NCI-H2227 (cell line): Measurements from ENCODE around the gene PEAK1.
"Not testable (repeated sequence)": the region's sequence is repeated elsewhere in the genome, so short reads cannot be mapped to it uniquely, and the experiment has no call there.

Experiments
- DNase-seq: peaks from one replicate; lab custom pipeline; 2025; ENCODE audit not compliant: unreplicated experiment; lab: John Stamatoyannopoulos, UW

PEAK1 gene

DNA sequence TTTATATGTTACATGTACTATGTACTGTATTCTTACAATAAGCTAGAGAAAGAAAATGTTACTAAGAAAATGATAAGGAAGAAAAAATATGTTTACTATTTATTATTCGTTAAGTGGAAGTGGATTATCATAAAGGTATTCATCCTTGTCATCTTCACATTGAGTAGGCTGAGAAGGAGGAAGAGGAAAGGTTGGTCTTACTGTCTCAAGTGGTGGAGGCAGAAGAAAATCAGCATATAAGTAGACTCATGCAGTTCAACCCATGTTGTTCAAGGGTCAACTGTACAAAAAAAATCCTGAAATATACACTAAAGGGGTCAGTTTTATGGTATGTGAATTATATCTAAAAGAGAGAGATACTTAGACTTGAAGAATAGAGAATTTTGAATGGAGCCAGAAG lies 6.5 kb upstream of the PEAK1 start:
- no peak for DNase-seq

DNA sequence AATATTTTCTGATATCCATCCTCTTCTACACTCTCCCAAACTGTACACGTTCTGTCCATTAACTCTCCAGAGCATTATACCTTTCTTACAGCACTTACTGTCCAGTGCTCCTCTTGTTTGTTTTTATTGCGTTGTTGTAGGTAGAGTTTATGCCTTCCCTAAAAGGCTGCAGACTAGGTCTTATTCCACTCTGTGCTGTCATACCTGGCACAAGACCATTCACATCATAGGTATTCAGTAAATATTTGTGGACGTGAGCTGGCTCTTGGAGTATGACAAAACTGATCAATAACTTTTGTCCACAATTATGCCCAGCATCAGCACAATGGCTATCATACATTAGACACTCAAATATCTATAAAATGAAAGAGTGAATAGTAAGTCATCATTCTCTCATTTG lies 5.2 kb upstream of the PEAK1 start:
- no peak for DNase-seq

DNA sequence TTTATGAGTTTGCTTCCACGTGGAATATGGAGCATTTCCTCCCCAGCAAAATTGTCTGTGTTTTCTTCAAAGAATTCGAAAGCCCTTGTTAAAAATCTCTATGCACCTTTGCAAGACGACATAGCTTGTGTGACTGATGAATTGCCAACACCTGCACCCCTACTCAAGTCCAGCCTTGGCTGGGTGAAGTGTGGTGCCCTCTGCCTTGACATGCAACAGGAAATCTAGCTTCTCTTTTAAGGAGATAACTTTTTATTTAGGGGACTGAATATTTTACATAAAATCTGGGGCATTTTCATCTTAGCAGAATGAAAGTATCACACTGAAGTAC lies 1.4 kb upstream of the PEAK1 start:
- no peak for DNase-seq

DNA sequence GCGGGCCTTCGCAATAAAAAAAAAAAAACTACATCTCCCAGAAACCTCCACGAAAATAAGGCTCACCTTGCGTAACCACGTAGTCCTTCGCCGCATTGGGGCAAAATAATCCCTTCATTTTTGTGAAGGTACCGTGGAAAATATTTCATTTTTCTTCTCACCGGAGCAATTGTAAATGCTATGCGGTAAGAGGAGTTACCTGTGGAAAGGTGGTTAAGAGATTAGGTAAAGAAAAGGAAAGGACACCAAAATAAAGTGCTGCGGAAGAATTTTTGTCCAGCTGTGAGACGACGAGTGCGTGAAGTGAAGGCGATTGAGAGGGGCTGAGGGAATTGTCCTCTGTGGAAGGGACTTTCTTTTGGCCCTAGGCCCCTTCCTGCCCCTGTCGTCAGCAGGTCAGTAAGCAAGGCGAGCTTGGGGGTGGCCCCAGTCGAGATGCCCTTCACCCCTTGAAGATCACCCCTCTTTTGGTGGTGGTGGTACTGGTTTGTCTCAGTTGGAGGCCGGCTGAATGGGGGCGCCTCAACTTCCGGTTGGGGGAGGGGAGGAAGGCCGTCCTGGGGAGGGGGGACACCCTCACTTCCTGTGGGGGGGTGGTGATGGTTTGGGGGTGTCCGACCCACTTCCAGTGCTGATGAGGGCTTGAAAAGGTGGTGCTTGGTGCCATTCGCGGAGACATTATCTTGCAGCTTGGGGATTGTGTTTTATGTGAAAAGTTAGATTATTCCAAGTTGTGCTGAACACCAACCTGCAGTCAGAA lies 886 bp upstream of the PEAK1 start, which contains the start of gene HMG20A:
Gene HMG20A (plus strand): TSS at position 279 of the 760 bp plus-strand sequence. CDS start 37,520 bp downstream, outside the sequence.
- peak; percentile 82 for DNase-seq

DNA sequence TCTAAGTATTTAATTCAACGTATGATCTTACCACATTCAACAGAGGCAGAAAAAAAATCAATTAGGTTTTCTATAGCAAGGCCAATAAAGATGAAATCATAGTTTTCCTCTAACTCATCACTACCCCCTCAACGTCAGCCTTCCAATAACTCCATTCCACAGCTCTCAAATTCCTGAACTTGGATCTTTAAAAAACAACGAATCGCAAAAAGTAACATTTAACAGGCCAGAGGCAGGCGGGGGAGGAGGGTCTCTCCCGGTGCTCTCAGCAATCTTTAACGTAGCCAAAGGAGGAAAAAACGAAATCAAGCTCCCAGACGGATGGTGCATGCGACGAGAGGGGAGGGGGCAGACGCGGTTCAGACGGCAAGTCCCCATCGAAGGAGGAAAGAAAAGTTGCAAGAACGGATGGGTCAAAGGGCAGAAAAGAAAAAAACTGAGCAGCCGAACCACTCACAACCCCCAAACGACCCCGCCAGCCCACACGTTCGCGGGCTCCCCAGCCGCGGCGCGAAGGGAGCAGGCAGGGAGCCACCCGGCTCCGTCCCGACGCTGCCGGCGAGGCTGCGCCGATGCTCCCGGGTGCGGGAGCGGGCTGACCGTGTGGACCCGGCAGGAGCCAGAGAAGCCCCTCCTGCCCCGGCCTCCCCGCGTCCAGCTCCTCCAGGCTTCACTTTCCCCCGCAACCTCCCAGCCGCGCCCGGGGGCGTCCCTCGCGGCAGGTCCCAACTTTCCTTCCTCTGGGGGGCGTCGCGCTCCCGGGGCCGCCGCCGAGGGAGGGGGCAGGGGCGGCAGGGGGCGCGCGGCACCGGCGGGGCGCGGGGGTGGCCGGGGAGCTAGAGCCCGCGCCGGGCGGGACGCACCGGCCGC lies 703 bp downstream of the PEAK1 start:
- peak; percentile 49 for DNase-seq

DNA sequence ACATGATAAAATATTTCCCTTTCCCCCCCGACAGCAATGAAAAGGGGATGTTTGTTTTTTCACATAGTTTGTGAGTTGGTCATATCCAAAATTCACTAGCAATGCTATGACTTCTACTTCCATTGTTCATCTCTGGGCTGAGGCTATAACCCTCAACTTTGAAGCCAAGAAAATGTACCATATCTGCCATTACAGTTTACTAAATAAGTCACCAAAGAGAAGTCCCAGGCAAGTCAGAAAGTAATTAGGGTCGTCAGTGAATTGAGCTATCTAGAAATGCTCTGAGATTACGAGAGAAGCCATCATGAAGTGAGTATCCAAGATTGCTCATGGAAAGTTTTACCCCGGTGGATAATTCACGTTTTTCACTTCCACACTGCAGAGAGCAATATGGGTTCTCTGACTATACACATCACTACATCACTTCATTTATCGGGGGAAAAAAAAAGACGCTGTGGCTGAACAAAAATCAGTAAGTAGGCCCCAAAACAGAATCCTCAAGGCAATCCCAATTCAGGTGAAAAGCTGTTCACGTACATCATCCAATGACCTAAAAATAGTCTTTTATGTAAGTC lies 1.4 kb downstream of the PEAK1 start:
- no peak for DNase-seq

DNA sequence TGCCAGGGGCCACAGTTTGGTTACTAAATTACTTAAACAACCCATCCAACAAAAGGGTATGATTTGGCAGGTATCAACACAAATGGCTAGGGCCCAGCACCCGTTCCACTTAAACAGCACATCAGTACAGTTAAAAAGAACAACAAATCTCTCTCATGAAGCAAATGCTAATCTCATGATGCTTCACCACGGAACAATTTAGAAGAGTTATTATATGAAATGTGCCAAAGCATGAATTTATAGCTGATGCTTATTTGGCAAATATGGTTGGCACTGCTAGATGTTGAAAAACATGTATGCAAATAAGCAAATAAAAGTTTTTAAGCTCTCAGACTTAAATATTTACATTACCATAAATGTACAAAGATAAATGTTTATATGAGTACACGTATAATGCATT lies 2.3 kb downstream of the PEAK1 start:
- no peak for DNase-seq

DNA sequence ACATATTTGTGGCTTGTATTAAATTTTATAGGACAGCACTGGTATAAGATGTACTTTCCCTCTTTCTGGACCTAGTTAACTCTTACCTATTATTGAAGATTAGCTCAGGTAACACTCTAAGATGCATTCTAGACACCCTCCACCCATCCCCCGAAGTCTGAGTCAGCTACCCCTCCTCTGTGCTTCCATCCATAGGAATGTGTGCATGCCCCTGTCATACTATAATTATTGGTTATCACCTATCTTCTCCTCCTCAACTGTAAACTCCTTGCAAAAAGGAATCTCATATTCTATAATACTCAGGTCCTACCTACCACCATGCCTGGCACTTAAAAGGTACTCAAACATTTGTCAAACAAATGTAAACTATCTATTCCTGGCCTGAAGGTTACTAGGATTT lies 3.0 kb downstream of the PEAK1 start:
- DNase-seq: no peak

DNA sequence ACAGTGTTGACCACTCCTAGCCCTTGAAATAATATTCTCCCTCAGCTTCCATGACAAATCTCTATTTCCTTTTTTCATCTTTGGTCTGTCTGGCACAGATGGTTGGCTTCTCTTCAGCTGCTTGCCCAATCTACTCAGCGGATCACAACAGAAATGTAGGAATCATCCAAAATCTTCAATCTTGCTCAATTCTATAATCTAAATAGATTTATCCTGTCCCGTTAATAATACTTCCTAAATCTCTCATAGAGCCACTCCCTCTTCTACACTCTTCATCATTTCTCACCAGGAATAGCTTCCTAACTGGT lies 3.8 kb downstream of the PEAK1 start:
- no peak for DNase-seq

DNA sequence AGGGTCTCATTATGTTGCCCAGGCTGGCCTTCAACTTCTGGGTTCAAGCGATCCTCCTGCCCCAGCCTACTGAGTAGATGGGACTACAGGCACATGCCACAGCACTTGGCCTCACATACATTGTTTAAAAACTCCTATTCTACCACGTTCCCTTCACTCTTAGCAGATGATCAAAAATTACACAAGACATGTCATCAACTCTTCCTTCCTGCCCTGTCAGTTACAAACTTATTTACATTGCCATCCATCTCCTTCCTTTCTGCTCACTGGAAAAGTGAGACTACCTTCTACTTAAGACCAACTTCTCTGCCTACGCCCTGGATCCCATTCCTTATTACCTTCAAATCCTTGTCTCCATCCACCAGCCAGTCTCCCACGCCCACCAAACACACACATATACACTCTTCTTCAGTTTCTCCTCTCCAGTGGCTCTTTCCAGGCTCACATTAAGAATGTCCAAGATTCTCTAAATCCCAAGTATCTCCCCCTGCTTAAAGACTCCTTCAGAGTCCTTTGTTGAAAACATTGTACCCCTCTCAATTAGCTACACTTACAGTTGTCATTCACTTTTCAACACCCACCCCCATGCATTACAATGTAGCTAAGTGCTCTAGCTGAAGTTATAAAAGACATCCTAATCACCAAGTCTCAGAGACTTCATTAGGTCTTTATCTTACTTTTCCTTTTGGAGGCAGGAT lies 4.3 kb downstream of the PEAK1 start:
- DNase-seq: no peak

DNA sequence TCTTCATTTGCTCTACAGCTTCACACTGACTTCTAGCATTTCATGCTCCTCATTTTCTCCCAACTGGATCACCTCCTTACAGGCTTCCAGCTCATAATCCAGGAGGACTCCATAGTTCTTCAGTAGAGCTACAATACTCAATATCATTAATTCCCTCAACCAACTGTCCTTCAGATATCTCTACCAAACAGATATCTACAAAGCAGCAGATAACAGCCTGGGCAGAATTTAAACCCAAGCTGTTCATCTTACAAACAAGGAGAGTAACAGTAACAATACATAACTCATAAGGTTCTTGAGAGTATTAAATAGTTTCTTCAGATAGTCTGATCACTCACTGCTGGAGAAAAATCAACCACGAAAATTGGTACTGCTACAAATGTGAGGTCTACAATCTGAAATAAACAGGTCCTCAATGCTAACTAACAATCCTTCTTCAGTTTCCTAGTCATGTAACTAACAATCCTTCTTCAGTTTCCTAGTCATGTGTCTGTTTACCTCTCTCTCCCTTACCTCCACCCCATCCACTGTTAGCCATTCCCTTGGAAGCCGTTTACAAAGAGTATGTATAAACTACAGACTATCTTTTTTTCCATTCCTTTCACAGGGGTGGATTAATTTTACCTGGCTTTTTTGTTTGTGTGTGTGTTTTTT lies 5.0 kb downstream of the PEAK1 start:
- no peak for DNase-seq

DNA sequence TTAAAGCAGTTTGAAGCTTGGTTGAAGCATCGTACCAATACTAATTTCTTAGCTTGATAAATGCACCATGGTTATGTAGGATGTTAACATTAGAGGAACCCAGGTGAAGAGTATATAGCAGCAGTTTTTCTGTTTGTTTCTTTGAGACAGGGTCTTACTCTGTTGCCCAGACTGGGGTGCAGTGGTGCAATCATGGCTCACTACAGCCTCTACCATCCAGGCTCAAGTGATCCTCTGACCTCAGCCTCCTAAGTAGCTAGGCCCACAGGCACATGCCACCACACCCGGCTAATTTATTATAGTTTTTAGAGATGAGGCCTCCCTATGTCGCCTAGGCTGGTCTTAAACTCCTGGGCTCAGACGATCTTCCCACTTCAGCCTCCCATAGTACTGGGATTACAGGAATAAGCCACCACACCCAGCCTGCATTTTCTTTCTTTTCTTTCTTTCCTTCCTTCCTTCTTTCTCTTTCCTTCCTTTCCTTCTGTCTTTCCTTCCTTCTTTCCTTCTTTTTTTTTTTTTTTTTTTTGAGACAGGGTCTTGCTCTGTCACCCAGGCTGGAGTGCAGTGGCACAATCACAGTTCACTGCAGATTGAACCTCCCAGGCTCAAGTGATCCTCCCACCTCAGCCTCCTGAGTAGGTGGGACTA lies 6.1 kb downstream of the PEAK1 start:
- DNase-seq: no peak

DNA sequence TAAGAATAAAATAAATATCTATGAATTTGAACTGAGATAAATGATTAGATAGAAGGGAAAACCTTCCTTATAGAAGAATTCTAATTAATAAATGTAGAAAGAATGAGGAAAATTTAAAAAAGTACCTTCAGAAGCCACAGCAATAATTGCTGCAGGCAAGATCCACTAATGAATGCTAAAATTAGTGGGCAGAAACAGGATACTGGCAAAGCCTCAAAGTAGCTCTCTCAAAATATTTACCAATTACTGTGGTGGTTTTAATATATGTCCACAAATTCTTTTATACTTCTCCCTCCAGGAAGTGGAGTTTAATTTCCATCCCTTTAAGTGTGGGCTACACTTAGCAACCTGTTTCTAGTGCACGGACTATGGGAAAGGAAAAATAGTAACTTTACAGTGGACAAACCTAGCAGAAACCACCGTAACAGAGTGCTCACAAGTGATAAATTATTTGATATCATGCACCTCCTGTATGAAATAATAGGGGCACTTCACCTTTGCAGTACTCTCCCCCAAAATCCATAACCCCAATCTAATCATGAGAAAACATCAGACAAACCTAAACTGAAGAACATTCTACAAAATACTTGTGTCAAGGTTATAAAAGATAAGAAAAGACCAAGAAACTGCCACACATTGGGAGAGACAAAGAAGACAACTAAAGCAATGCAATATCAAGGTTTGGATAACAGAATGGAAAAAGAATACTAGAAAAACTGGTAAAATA lies 6.8 kb downstream of the PEAK1 start:
- no peak for DNase-seq

DNA sequence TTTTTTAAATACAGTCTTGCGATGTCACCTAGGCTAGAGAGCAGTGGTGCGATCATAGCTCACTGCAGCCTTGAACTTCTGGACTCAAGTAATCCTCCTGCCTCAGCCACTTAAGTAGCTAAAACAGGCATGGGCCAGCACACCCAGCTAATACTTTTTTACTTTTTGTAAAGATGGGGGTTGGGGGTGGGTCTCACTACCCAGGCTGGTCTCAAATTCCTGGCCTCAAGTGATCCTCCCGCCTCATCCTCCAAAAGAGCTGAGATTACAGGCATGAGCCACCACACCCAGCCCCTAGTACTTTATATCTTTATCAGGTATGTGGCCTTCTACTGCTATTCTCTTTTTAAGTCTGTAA lies 8.3 kb downstream of the PEAK1 start:
- DNase-seq: no peak

DNA sequence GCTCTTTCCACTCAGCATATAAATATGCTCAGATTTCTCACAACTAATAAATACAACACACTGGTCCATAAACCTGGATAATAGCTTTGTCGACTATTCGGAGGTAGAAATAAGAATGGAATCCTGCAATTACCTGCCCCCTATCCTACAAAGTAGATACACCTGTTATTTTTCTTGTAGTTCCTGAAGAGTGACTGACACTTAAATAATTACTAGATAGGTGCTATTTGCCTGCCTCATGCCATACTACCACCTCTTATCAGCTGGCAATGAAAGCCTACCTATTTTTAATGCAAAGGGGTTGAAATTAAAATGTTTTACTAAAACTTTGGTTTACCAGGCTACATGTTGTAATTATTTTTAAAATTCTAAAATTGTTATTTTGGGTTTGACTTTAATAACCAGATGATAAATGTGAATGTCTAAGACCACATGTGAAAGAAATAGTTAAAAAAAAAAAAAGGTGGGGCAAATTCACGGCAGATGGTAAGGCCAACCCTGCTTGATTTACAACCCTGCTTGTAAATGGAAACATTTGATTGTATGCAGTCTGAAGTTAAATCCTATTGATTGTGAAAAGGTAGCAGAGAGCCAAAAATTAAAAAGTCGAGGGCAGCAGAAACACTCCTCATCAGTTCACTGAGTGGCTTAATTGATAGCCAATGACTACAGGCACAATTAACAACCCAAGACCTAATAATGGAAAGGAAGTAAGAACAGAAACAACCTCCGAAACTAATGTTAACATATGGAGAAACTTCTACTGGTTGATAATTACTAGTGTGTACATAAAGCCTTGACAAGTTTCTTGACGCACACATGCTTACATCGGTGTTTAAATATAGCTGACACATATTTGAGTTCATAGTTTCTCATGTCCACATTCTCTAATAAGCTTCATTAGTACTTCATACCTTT lies 8.9 kb downstream of the PEAK1 start:
- DNase-seq: no peak

DNA sequence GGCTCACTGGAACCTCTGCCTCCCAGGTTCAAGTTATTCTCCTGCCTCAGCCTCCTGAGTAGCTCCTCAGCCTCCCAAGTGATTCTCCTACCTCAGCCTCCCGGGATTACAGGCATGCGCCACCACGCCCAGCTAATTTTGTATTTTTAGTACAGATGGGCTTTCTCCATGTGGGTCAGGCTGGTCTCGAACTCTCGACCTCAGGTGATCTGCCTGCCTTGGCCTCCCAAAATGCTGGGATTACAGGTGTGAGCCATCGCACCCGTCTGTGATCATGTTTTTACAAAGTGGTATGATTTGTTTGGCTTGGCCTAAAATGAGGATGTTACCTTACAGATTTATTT lies 9.8 kb downstream of the PEAK1 start:
- not testable (repeated sequence) for DNase-seq

DNA sequence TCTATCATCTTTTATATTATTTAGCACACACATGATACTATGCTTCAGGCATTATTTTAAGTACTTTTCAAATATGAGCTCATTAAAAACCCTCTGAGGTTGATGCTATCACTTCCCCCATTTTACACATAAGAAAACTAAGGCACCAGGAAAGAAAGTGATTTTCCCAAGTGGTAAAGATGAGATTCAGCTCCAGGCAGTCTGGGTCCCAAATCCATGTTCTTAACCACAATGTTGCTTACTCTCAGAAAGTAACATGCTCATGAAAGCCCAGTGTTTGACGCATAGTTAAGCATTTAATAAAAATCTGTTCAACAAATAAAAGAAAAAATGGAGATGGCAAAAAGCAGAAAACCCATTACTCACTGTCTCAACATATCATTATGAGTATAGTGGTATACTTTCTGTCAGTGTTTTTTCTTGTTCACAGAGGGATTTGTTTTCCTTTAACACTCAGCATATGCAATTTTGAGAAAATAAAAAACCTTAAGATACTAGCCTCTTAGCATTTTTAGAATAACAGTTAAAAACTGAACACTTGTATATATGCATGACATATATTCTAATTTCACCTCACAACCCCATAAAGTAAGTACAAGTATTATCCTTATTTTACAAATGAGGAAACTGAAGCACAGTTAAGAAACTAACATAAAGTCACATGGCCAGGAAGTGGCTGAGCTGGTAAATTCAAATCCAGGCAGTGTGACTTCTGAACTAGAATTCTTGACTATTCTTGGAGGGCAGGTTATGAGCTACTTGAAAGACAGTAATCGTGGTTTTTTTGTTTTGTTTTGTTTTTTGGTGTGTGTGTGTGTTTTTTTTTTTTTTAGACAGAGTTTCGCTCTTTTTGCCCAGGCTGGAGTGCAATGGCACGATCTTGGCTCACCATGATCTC lies 10.4 kb downstream of the PEAK1 start:
- DNase-seq: no peak

DNA sequence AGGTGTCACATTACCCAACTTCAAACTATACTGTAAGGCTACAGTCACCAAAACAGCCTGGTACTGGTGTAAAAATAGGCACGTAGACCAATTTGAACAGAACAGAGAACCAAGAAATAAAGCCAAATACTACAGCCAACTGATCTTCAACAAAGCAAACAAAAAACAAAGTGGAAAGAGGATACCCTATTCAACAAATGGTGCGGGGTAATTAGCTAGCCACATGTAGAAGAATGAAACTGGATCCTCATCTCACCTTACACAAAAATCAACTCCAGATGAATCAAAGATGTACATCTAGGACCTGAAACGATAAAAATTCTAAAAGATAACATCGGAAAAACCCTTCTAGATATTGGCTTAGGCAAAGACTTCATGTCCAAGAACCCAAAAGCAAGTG lies 13.1 kb downstream of the PEAK1 start:
- no peak for DNase-seq
